Breast epithelium (tissue), 4 donors: Measurements from ENCODE around the gene FGGY. TPM values are rescaled to one million over a fixed set of nuclear protein-coding genes. Genes with fewer than 3 reads are reported as not detected.

ENCODE experiments used
- DNase-seq, 2 donors: peaks; one replicate each; pipeline ENCODE4 v3.0.0-alpha.2; 2019; ENCODE audit warnings: low spot score in 2 of 2
- H3K27ac ChIP-seq, 2 donors: fragments of 200-600 bp; sonication (generic) in 1 of 2; one replicate each; pipeline ENCODE4 v1.5.1; 2016 to 2019; ENCODE audit warnings: mild to moderate bottlenecking in 1 of 2
- H3K27me3 ChIP-seq, 2 donors: fragments of 200-600 bp; sonication (generic) in 1 of 2; one replicate each; pipeline versions ENCODE4 v1.5.1 to v1.6.0; 2017 to 2019; ENCODE audit warnings: control low read depth in 1 of 2, mild to moderate bottlenecking in 1 of 2
- H3K36me3 ChIP-seq: fragments of 200-600 bp; one replicate; pipeline ENCODE4 v1.5.1; 2019
- H3K4me1 ChIP-seq, 2 donors: fragments of 200-600 bp; sonication (generic); one replicate each; pipeline ENCODE4 v1.5.1; 2016 to 2019; ENCODE audit warnings: control low read depth in 1 of 2
- H3K4me3 ChIP-seq, 3 donors: fragments of 200-600 bp; sonication (generic); 1 replicate in 2 of 3; 2 replicates in 1 of 3; pipeline ENCODE4 v1.5.1; 2016 to 2019; ENCODE audit warnings: mild to moderate bottlenecking in 3 of 3, moderate library complexity in 2 of 3
- H3K9me3 ChIP-seq, 2 donors: fragments of 200-600 bp; sonication (generic) in 1 of 2; one replicate each; pipeline ENCODE4 v1.5.1; 2016 to 2019; ENCODE audit warnings: control low read depth in 1 of 2
- POLR2A ChIP-seq: fragments of 450-650 bp; IDR thresholded peaks from one replicate; pipeline ENCODE4 v1.6.1; 2016; ENCODE audit warnings: antibody characterized with exemption, mild to moderate bottlenecking, moderate library complexity
- POLR2AphosphoS5 ChIP-seq, 3 donors: sonication (generic); formaldehyde crosslinking; IDR thresholded peaks; one replicate each; pipeline ENCODE4 v1.6.1; 2017; ENCODE audit warnings: antibody characterized with exemption in 3 of 3
- intact Hi-C: fragments of 100-400 bp; cut with DNase I; formaldehyde crosslinking; loops from one replicate; pipeline ENCODE4 v1.15.1; 2023; ENCODE audit warnings: low total_unique reads
- total RNA-seq, 3 donors: library from RNA; depleted of rRNA; stranded (reverse); fragments of >200 nt; gene quantifications; one replicate each; pipeline ENCODE4 v1.1.0, GENCODE V29; 2016
- TF ChIP-seq, protein P1 (sequence below), 3 donors: fragments of 450-650 bp; IDR thresholded peaks; one replicate each; pipeline ENCODE4 v1.5.1; 2016 to 2017; ENCODE audit warnings: antibody characterized with exemption in 3 of 3, mild to moderate bottlenecking in 3 of 3, moderate library complexity in 3 of 3

Gene FGGY
- total RNA-seq, 3 donors from 2014 or later, result 16.2 to 50.3 (median 29.2) TPM

GRCh38 chr1:59743324-59744091, 446.6 kb downstream of the FGGY start:
- Histone ChIP-seq H3K4me1 (no peaks in the 10 kb centered on the region), H3K27ac (peak overlapping the region; percentile 70 to 85), H3K36me3 (no peaks in the 10 kb centered on the region), H3K4me3 (no peak overlapping the region), H3K27me3 (no peaks in the 10 kb centered on the region), H3K9me3 (no peaks in the 10 kb centered on the region)
- no peak for DNase-seq
- intact Hi-C loops, result no loop called here
- TF ChIP-seq, protein P1, sequence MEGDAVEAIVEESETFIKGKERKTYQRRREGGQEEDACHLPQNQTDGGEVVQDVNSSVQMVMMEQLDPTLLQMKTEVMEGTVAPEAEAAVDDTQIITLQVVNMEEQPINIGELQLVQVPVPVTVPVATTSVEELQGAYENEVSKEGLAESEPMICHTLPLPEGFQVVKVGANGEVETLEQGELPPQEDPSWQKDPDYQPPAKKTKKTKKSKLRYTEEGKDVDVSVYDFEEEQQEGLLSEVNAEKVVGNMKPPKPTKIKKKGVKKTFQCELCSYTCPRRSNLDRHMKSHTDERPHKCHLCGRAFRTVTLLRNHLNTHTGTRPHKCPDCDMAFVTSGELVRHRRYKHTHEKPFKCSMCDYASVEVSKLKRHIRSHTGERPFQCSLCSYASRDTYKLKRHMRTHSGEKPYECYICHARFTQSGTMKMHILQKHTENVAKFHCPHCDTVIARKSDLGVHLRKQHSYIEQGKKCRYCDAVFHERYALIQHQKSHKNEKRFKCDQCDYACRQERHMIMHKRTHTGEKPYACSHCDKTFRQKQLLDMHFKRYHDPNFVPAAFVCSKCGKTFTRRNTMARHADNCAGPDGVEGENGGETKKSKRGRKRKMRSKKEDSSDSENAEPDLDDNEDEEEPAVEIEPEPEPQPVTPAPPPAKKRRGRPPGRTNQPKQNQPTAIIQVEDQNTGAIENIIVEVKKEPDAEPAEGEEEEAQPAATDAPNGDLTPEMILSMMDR (IDR thresholded peaks at IDR 0.05), result no peak
- TF ChIP-seq POLR2AphosphoS5 (IDR thresholded peaks at IDR 0.05), result peak in 1 of 3 donors; percentile 41

GRCh38 chr1:59747420-59748024, 450.6 kb downstream of the FGGY start:
- Histone ChIP-seq H3K4me1 (peaks cover 0 to 5% of the 10 kb centered on the region in 2 donors), H3K4me3 (no peak overlapping the region), H3K27me3 (no peaks in the 10 kb centered on the region), H3K36me3 (no peaks in the 10 kb centered on the region), H3K27ac (peak overlapping the region in 1 of 2 donors; percentile 0), H3K9me3 (no peaks in the 10 kb centered on the region)
- DNase-seq, result no peak
- intact Hi-C loops, result no loop called here
- TF ChIP-seq POLR2AphosphoS5 (IDR thresholded peaks at IDR 0.05) (no peak), POLR2A (no peak)
- TF ChIP-seq, protein P1 (IDR thresholded peaks at IDR 0.05), result no peak

DNA sequence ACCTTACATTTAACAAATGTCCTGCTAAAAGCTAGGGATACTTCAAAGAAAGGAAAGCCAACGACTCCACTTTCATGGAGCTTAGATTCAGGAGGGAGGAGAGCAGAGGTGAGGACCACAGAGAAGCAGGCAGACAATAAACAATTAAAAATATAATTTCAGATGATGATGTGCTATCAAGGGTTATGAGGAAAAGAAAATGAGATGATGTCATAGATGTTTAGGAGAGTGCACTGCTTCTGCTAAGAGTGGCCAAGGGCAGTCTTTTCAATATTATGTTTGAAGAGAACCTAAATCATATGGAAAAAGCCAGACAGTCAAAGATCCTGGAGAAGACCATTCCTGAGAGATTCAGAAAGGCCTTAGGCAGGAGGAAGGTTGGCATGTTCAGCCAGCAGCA, 451.2 kb downstream of the FGGY start:
- Histone ChIP-seq H3K27me3 (no peaks in the 10 kb centered on the region), H3K9me3 (no peaks in the 10 kb centered on the region), H3K36me3 (no peaks in the 10 kb centered on the region), H3K27ac (peak overlapping the region in 1 of 2 donors; percentile 26), H3K4me1 (peaks cover 0 to 5% of the 10 kb centered on the region in 2 donors), H3K4me3 (no peak overlapping the region)
- TF ChIP-seq POLR2AphosphoS5 (IDR thresholded peaks at IDR 0.05), result no peak
- TF ChIP-seq, protein P1 (IDR thresholded peaks at IDR 0.05), result no peak
- TF ChIP-seq POLR2A, result no peak
- no peak for DNase-seq
- intact Hi-C loops, result no loop called here

DNA sequence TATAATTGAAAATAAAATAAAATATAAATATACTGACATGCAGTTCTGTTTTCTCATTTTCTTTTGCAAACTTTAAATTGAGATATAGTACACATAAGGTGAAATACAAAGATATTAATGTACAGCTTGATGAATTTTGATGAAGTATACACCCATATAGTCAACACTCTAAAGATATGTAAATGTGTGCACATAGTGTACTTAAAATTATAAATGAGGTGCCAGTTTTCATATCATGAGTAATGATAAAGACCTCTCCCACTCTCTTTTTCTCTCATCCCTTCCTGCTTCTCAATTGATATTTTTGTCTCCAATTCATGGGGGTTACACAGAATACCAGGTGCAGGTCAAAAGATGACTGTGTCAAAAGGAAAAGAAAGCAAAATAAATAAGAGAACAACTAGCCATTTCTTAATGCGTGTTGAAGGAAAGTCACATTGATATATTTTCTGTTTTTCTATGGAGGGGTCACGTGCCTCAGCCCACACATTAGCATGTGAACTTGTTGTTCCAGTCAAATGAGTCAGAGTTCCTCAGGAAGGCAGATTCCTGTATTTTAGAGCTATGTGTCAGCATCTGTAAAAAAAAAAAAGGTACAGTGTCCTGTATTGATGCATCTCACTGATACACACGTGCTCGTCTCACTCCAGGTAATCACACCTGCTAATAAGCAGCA, 453.6 kb downstream of the FGGY start:
- Histone ChIP-seq H3K4me3 (no peak overlapping the region), H3K9me3 (no peaks in the 10 kb centered on the region), H3K4me1 (peaks cover 0 to 5% of the 10 kb centered on the region in 2 donors), H3K27me3 (no peaks in the 10 kb centered on the region), H3K36me3 (no peaks in the 10 kb centered on the region), H3K27ac (peak overlapping the region; percentile 64 to 77)
- peak in 1 of 2 donors; percentile 67 for DNase-seq
- TF ChIP-seq POLR2AphosphoS5 (IDR thresholded peaks at IDR 0.05), result peak in 2 of 3 donors; percentile 32 to 60
- TF ChIP-seq POLR2A, result no peak
- intact Hi-C loops, result no loop called here

GRCh38 chr1:59751004-59751395, 454.1 kb downstream of the FGGY start:
- Histone ChIP-seq H3K27ac (peak overlapping the region; percentile 64 to 77), H3K9me3 (no peaks in the 10 kb centered on the region), H3K4me3 (no peak overlapping the region), H3K4me1 (peaks cover 0 to 5% of the 10 kb centered on the region in 2 donors), H3K36me3 (no peaks in the 10 kb centered on the region), H3K27me3 (no peaks in the 10 kb centered on the region)
- no peak for TF ChIP-seq POLR2A
- TF ChIP-seq POLR2AphosphoS5 (IDR thresholded peaks at IDR 0.05), result no peak
- TF ChIP-seq, protein P1 (IDR thresholded peaks at IDR 0.05), result no peak
- intact Hi-C loops, result no loop called here
- no peak for DNase-seq
